Renal cortex interstitium (tissue), 11 donors: Measurements from ENCODE around the gene ATAD5. TPM values are rescaled to one million over a fixed set of nuclear protein-coding genes. Genes with fewer than 3 reads are reported as not detected.
"Not testable (repeated sequence)": the region's sequence is repeated elsewhere in the genome, so short reads cannot be mapped to it uniquely, and the experiment has no call there.

Experiments used
- DNase-seq, 11 donors: peaks; one replicate each; pipeline ENCODE4 v3.0.0-alpha.2; 2013; ENCODE audit warnings: low read depth in 9 of 11, low spot score in 4 of 11; ENCODE audit errors: extremely low read depth in 1 of 11
- polyA plus RNA-seq, 3 donors: library from polyadenylated mRNA; unstranded; fragments of 120-200 nt; gene quantifications; one replicate each; pipeline ENCODE4 v1.2.1, GENCODE V29; 2013; ENCODE audit not compliant: insufficient read length in 3 of 3

Gene ATAD5
- polyA plus RNA-seq, 3 donors: 6.6 to 8.5 (median 8.4) TPM

GRCh38 chr17:30928584-30928983, 96.8 kb downstream of the ATAD5 start:
- DNase-seq: no peak

GRCh38 chr17:30929081-30929633, 97.4 kb downstream of the ATAD5 start:
- no peak for DNase-seq

GRCh38 chr17:30929861-30930260, 98.1 kb downstream of the ATAD5 start:
- DNase-seq: not testable (repeated sequence)

- no peak for DNase-seq
Measured at GRCh38 chr17:30930495-30930894, 98.7 kb downstream of the ATAD5 start.

- not testable (repeated sequence) for DNase-seq
Measured at GRCh38 chr17:30931582-30931981, 99.8 kb downstream of the ATAD5 start.

GRCh38 chr17:30933966-30934365, 102.2 kb downstream of the ATAD5 start:
- no peak for DNase-seq

- no peak for DNase-seq
Measured at GRCh38 chr17:30939051-30939689, 107.4 kb downstream of the ATAD5 start.

- no peak for DNase-seq
Measured at GRCh38 chr17:30942308-30943079, 110.7 kb downstream of the ATAD5 start.

Other genes with a start within 250 kb of the ATAD5 start
- gene CRLF3, start 7.3 kb upstream of the ATAD5 start, polyA plus RNA-seq: 10 to 100 TPM; 15.5 to 27.1 (median 17.1) TPM
- 10 to 100 TPM; 20.4 to 26.5 (median 22.9) TPM for gene TEFM, start 74.3 kb downstream of the ATAD5 start, polyA plus RNA-seq
- gene ADAP2, start 90.0 kb downstream of the ATAD5 start, polyA plus RNA-seq: 1 to 10 TPM; 2.2 to 4.6 (median 4.0) TPM
- 10 to 100 TPM; 17.7 to 19.3 (median 17.8) TPM for gene RNF135, start 139.1 kb downstream of the ATAD5 start, polyA plus RNA-seq